ENCODE results near the gene LCMT1. TPM values are rescaled to one million over a fixed set of nuclear protein-coding genes. Genes with fewer than 3 reads are reported as not detected.

LCMT1 gene
- total RNA-seq, 1 experiment from 2014 or later, result 67.1 TPM

DNA sequence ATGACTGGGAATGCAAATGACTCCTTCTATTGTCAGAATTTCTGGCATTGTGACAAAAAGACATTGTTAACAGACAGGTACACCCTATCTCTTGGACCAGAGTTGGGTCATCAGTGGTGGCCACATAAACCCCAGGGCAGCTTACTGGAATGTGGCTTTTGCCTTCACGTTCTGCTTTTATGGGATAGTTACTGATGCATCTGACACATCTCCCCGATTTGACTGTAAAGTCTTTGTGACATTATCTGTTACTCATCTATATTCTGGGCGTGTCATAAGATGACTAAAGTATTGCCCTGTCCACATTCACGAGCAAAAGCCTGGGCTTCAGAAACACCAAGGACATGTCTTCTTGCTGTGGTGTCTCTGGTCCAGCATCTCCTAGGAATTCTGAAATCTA is 86.5 kb downstream of the LCMT1 start:
- Histone ChIP-seq H3K4me3 (no peak overlapping the region), H3K9me2 (ENCODE audit: insufficient read depth) (no peaks in the 10 kb centered on the region), H4K20me1 (ENCODE audit: insufficient read depth) (no peaks in the 10 kb centered on the region), H3K79me2 (ENCODE audit: low read depth) (no peaks in the 10 kb centered on the region), H3K36me3 (ENCODE audit: low read depth) (no peaks in the 10 kb centered on the region), H3K4me1 (replicated peaks; ENCODE audit: insufficient read depth) (no peaks in the 10 kb centered on the region), H3K27ac (no peak overlapping the region), H3K4me2 (no peak overlapping the region), H3K27me3 (ENCODE audit: insufficient read depth, low read depth) (no peaks in the 10 kb centered on the region), H2AFZ (no peak overlapping the region), H3F3A (ENCODE audit: insufficient read depth, low read depth) (no peaks in the 10 kb centered on the region), H3K9me3 (ENCODE audit: insufficient read depth, low read depth) (no peaks in the 10 kb centered on the region)
- DNase-seq, result no peak
- intact Hi-C loops (cut with micrococcal nuclease; ENCODE audit: unreplicated experiment), result no loop called here
- TF ChIP-seq EZH2 (IDR thresholded peaks at IDR 0.05; ENCODE audit: low read depth), result no peak
- TF ChIP-seq, protein P1, sequence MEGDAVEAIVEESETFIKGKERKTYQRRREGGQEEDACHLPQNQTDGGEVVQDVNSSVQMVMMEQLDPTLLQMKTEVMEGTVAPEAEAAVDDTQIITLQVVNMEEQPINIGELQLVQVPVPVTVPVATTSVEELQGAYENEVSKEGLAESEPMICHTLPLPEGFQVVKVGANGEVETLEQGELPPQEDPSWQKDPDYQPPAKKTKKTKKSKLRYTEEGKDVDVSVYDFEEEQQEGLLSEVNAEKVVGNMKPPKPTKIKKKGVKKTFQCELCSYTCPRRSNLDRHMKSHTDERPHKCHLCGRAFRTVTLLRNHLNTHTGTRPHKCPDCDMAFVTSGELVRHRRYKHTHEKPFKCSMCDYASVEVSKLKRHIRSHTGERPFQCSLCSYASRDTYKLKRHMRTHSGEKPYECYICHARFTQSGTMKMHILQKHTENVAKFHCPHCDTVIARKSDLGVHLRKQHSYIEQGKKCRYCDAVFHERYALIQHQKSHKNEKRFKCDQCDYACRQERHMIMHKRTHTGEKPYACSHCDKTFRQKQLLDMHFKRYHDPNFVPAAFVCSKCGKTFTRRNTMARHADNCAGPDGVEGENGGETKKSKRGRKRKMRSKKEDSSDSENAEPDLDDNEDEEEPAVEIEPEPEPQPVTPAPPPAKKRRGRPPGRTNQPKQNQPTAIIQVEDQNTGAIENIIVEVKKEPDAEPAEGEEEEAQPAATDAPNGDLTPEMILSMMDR (conservative IDR thresholded peaks at IDR 0.05), result no peak
- ChIA-PET POLR2A (ENCODE audit: unreplicated experiment) (no interaction called here), CTCF (interaction anchor here (0.7 kb wide), 1 partner anchor 11 kb away, joined by 3 read pairs; no protein-coding TSS in a partner anchor)
- BruUV-seq (replicated peaks), result no TSS peak

- POLR2A ChIA-PET (ENCODE audit: unreplicated experiment), result no interaction called here
- Histone ChIP-seq H4K20me1 (ENCODE audit: insufficient read depth) (no peaks in the 10 kb centered on the region), H3F3A (ENCODE audit: insufficient read depth, low read depth) (no peaks in the 10 kb centered on the region), H3K27ac (no peak overlapping the region), H3K4me2 (no peak overlapping the region), H3K9me3 (ENCODE audit: insufficient read depth, low read depth) (no peaks in the 10 kb centered on the region), H2AFZ (no peak overlapping the region), H3K4me1 (replicated peaks; ENCODE audit: insufficient read depth) (no peaks in the 10 kb centered on the region), H3K4me3 (no peak overlapping the region), H3K79me2 (ENCODE audit: low read depth) (no peaks in the 10 kb centered on the region), H3K36me3 (ENCODE audit: low read depth) (no peaks in the 10 kb centered on the region), H3K9me2 (ENCODE audit: insufficient read depth) (no peaks in the 10 kb centered on the region), H3K27me3 (ENCODE audit: insufficient read depth, low read depth) (no peaks in the 10 kb centered on the region)
- intact Hi-C loops (cut with micrococcal nuclease; ENCODE audit: unreplicated experiment), result no loop called here
- DNase-seq, result no peak
- TF ChIP-seq, protein P1 (conservative IDR thresholded peaks at IDR 0.05), result no peak
- no peak for TF ChIP-seq EZH2 (IDR thresholded peaks at IDR 0.05; ENCODE audit: low read depth)
- BruUV-seq (replicated peaks), result no TSS peak
- CTCF ChIA-PET, result no interaction called here
These were observed 87.9 kb downstream of the LCMT1 start for GRCh38 chr16:25199457-25199856.

DNA sequence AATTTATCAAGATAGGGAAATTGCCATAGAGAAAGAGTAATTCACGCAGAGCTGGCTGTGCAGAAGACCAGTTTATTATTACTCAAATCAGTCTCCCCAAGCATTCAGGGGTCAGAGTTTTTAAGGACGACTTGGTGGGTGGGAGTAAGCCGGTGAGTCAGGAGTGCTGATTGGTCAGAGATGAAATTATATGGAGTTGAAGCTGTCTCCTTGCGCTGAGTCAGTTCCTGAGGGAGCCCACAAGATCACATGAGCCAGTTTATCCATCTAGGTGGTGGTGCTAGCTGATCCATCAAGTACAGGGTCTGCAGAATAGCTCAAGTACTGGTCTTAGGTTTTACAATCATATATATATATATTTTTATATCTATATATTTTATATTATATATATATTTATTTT is 99.2 kb downstream of the LCMT1 start:
- Histone ChIP-seq H3K27ac (no peak overlapping the region), H3K36me3 (ENCODE audit: low read depth) (no peaks in the 10 kb centered on the region), H4K20me1 (ENCODE audit: insufficient read depth) (no peaks in the 10 kb centered on the region), H3K9me2 (ENCODE audit: insufficient read depth) (no peaks in the 10 kb centered on the region), H3K9me3 (ENCODE audit: insufficient read depth, low read depth) (no peaks in the 10 kb centered on the region), H3K27me3 (ENCODE audit: insufficient read depth, low read depth) (no peaks in the 10 kb centered on the region), H3K4me3 (no peak overlapping the region), H3K4me2 (no peak overlapping the region), H3K4me1 (replicated peaks; ENCODE audit: insufficient read depth) (no peaks in the 10 kb centered on the region), H3F3A (ENCODE audit: insufficient read depth, low read depth) (no peaks in the 10 kb centered on the region), H2AFZ (no peak overlapping the region), H3K79me2 (ENCODE audit: low read depth) (no peaks in the 10 kb centered on the region)
- ChIA-PET POLR2A (ENCODE audit: unreplicated experiment) (interaction anchor here (0.7 kb wide), 1 partner anchor 99 kb away, joined by 4 read pairs; the partner anchor contains the start of gene LCMT1), CTCF (interaction anchor here (1.4 kb wide), 1 partner anchor 14 kb away, joined by 5 read pairs; no protein-coding TSS in a partner anchor)
- no TSS peak for BruUV-seq (replicated peaks)
- intact Hi-C loops (cut with micrococcal nuclease; ENCODE audit: unreplicated experiment), result no loop called here
- TF ChIP-seq, protein P1 (conservative IDR thresholded peaks at IDR 0.05), result no peak
- TF ChIP-seq EZH2 (IDR thresholded peaks at IDR 0.05; ENCODE audit: low read depth), result no peak
- no peak for DNase-seq

Data from PC-9 (cell line).